ENCODE results near the gene KRT75.

GRCh38 chr12:52381206-52381605 lies 53.0 kb downstream of the KRT75 start:
- TF ChIP-seq POLR2A (IDR thresholded peaks at IDR 0.05), result no peak
- no peak for TF ChIP-seq CTCF (IDR thresholded peaks at IDR 0.05)
- TF ChIP-seq POLR2AphosphoS5 (IDR thresholded peaks at IDR 0.05), result no peak
